ENCODE results near the gene CFAP251. TPM values are rescaled to one million over a fixed set of nuclear protein-coding genes. Genes with fewer than 3 reads are reported as not detected.
"Not testable (repeated sequence)": the region's sequence is repeated elsewhere in the genome, so short reads cannot be mapped to it uniquely, and the experiment has no call there.

CFAP251 gene
- total RNA-seq, 2 experiments from 2014 or later = 2.0 to 2.9 TPM

DNA sequence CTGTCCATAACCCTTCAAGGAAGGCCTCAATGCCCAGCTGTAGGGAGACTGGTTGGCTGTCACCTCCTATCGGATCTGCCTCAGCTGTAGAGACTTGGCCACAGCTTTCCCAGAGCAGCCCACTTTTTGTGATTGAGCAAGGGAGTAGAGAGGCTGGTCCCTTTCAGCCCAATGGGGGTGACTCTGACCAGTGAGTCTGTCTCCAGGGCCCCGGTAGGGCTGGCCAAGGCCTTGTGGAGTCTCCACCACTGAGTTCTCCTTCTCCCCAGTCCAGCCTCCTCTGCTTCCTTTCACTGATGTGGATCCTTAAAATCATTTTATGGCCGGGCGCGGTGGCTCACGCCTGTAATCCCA lies 45.2 kb upstream of the CFAP251 start:
- TF ChIP-seq, protein P1, sequence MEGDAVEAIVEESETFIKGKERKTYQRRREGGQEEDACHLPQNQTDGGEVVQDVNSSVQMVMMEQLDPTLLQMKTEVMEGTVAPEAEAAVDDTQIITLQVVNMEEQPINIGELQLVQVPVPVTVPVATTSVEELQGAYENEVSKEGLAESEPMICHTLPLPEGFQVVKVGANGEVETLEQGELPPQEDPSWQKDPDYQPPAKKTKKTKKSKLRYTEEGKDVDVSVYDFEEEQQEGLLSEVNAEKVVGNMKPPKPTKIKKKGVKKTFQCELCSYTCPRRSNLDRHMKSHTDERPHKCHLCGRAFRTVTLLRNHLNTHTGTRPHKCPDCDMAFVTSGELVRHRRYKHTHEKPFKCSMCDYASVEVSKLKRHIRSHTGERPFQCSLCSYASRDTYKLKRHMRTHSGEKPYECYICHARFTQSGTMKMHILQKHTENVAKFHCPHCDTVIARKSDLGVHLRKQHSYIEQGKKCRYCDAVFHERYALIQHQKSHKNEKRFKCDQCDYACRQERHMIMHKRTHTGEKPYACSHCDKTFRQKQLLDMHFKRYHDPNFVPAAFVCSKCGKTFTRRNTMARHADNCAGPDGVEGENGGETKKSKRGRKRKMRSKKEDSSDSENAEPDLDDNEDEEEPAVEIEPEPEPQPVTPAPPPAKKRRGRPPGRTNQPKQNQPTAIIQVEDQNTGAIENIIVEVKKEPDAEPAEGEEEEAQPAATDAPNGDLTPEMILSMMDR (IDR thresholded peaks at IDR 0.05) = no peak
- no peaks in the 10 kb centered on the region for H3K9me3 Mint-ChIP-seq
- H3K4me1 Mint-ChIP-seq (ENCODE audit: low read depth) = peaks cover 3% of the 10 kb centered on the region
- H3K4me3 Mint-ChIP-seq = no peak overlapping the region
- H3K27me3 Mint-ChIP-seq = no peaks in the 10 kb centered on the region
- intact Hi-C loops (cut with micrococcal nuclease) = no loop called here
- H3K36me3 Mint-ChIP-seq (ENCODE audit: low read depth) = no peaks in the 10 kb centered on the region
- ATAC-seq (no peak), DNase-seq (no peak)
- H3K27ac Mint-ChIP-seq = no peak overlapping the region
- ChIA-PET CTCF (interaction anchor here (1.5 kb wide), 1 partner anchor 15 kb away, joined by 8 read pairs; the partner anchor contains the start of gene PSMD9), POLR2A (no interaction called here)

DNA sequence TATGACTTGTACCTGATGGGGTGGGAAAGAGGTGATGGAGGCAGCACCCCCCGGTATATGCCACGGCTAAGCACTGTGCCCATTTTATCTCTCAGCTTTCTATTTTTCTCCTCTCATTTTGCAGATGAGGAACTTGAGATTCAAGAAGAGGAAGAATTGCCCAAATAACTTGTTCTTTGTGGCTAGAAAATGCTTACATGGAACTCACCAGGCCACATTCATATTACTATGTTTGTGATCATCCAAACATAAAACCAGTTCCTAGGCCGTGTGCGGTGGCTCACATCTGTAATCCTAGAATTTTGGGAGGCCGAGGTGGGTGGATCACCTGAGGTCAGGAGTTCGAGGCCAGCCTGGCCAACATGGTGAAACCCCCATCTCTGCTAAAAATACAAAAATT lies 44.3 kb upstream of the CFAP251 start:
- ATAC-seq (no peak), DNase-seq (no peak)
- Mint-ChIP-seq H3K27ac (no peak overlapping the region), H3K9me3 (no peaks in the 10 kb centered on the region), H3K27me3 (no peaks in the 10 kb centered on the region), H3K36me3 (ENCODE audit: low read depth) (no peaks in the 10 kb centered on the region), H3K4me3 (no peak overlapping the region), H3K4me1 (ENCODE audit: low read depth) (peaks cover 3% of the 10 kb centered on the region)
- ChIA-PET POLR2A (no interaction called here), CTCF (interaction anchor here (1.5 kb wide), 1 partner anchor 14 kb away, joined by 8 read pairs; the partner anchor contains the start of gene PSMD9)
- TF ChIP-seq, protein P1 (IDR thresholded peaks at IDR 0.05) = no peak
- intact Hi-C loops (cut with micrococcal nuclease) = no loop called here

DNA sequence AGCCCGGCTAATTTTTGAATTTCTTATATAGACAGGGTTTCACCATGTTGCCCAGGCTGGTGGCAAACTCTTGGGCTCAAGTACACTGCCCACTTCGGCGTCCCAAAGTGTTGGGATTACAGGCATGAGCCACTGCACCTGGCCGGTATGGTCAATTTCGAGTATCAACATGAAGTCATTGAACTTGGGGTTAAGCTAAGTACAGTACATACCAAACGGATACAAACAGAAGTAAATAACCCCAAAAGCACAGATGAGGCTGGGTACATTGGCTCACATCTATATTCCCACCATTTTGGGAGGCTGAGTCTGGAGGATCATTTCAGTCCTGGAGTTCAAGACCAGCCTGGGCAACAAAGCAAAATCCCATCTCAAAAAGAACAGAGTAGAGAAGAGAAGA lies 42.8 kb upstream of the CFAP251 start:
- ATAC-seq (no peak), DNase-seq (no peak)
- Mint-ChIP-seq H3K36me3 (ENCODE audit: low read depth) (no peaks in the 10 kb centered on the region), H3K4me3 (no peak overlapping the region), H3K4me1 (ENCODE audit: low read depth) (peaks cover 3% of the 10 kb centered on the region), H3K27ac (no peak overlapping the region), H3K9me3 (no peaks in the 10 kb centered on the region), H3K27me3 (no peaks in the 10 kb centered on the region)
- intact Hi-C loops (cut with micrococcal nuclease) = no loop called here
- TF ChIP-seq, protein P1 (IDR thresholded peaks at IDR 0.05) = no peak
- ChIA-PET CTCF (interaction anchor here (1.0 kb wide), 1 partner anchor 43 kb away, joined by 3 read pairs; the partner anchor contains the start of gene CFAP251), POLR2A (no interaction called here)

DNA sequence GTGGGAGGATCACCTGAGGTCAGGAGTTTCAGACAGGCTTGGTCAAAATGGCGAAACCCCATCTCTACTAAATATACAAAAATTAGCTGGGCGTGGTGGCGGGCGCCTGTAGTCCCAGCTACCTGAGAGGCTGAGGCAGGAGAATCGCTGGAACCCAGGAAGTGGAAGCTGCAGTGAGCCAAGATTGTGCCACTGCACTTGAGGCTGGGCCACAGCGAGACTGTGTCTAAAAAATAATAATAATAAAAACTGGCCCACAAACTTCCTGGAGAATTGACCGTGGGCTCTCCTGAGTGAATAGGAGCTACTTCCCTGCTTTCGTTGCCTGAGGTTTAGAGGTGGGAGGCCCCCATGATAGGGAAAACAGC lies 42.3 kb upstream of the CFAP251 start:
- POLR2A ChIA-PET; H3K27ac Mint-ChIP-seq; ATAC-seq; H3K4me1 Mint-ChIP-seq (ENCODE audit: low read depth); H3K27me3 Mint-ChIP-seq; H3K4me3 Mint-ChIP-seq; DNase-seq; H3K9me3 Mint-ChIP-seq; H3K36me3 Mint-ChIP-seq (ENCODE audit: low read depth); intact Hi-C loops (cut with micrococcal nuclease): not testable (repeated sequence)
- CTCF ChIA-PET = interaction anchor here (1.0 kb wide), 1 partner anchor 42 kb away, joined by 3 read pairs; the partner anchor contains the start of gene CFAP251

DNA sequence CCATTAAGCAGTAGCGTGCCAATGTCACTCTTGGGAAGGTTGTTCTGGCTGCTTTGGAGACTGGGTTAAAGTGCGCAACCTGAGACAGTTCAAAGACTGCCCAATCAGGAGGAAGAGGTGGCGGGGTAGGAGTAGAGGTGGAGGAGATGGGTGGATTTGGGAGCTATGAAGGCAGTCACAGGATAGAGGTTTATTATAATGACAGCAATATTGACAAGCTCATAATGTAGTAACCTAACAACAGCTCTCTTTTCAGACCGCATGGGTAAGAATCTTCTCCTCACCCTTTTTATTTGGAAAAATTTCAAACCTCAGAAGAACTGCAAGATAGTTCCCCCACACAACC lies 35.1 kb upstream of the CFAP251 start:
- ATAC-seq (no peak), DNase-seq (no peak)
- H3K9me3 Mint-ChIP-seq = no peaks in the 10 kb centered on the region
- TF ChIP-seq, protein P1 (IDR thresholded peaks at IDR 0.05) = no peak
- no peak overlapping the region for H3K4me3 Mint-ChIP-seq
- intact Hi-C loops (cut with micrococcal nuclease) = loop anchor here (10.0 kb wide), 1 partner anchor 188 kb away; no protein-coding TSS in a partner anchor
- no peaks in the 10 kb centered on the region for H3K27me3 Mint-ChIP-seq
- ChIA-PET CTCF (interaction anchor here (3.5 kb wide), 1 partner anchor 88 kb away, joined by 18 read pairs; no protein-coding TSS in a partner anchor), POLR2A (interaction anchor here (0.6 kb wide), 1 partner anchor 43 kb away, joined by 3 read pairs; no protein-coding TSS in a partner anchor)
- H3K27ac Mint-ChIP-seq = no peak overlapping the region
- H3K36me3 Mint-ChIP-seq (ENCODE audit: low read depth) = no peaks in the 10 kb centered on the region
- H3K4me1 Mint-ChIP-seq (ENCODE audit: low read depth) = peaks cover 8% of the 10 kb centered on the region

DNA sequence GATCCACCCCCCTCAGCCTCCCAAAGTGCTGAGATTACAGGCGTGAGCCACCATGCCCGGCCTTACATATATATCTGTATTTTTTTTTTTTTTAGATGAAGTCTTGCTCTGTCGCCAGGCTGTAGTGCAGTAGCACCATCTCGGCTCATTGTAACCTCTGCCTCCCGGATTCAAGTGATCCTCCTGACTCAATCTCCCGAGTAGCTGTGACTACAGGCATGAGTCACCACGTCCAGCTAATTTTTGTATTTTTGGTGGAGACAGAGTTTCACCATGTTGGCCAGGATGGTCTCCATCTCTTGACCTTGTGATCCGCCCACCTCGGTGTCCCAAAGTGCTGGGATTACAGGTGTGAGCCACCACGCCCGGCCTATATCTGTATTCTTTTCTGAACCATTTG lies 33.3 kb upstream of the CFAP251 start:
- ChIA-PET POLR2A (interaction anchor here (0.6 kb wide), 1 partner anchor 171 kb away, joined by 3 read pairs; no protein-coding TSS in a partner anchor), CTCF (interaction anchor here (1.6 kb wide), 1 partner anchor 73 kb away, joined by 3 read pairs; no protein-coding TSS in a partner anchor)
- not testable (repeated sequence) for H3K27me3 Mint-ChIP-seq; H3K4me3 Mint-ChIP-seq; H3K9me3 Mint-ChIP-seq; H3K27ac Mint-ChIP-seq; DNase-seq; H3K36me3 Mint-ChIP-seq (ENCODE audit: low read depth); ATAC-seq
- intact Hi-C loops (cut with micrococcal nuclease) = loop anchor here (10.0 kb wide), 1 partner anchor 190 kb away; no protein-coding TSS in a partner anchor
- H3K4me1 Mint-ChIP-seq (ENCODE audit: low read depth) = peaks cover 19% of the 10 kb centered on the region

Measured in activated CD8-positive, alpha-beta T cell treated with anti-CD3 and anti-CD28 coated beads for 36 hours (primary cell).